Vagina (tissue), 2 donors: Measurements from ENCODE around the gene SBK2.

ENCODE experiments used
- CTCF ChIP-seq, 3 experiments: fragments of 450-650 bp in 2 of 3; fragments of 200-600 bp in 1 of 3; sonication (generic) in 1 of 3; IDR thresholded peaks; one replicate each; pipeline ENCODE4 v1.5.1; 2017 to 2019; ENCODE audit warnings: antibody characterized with exemption in 3 of 3, mild to moderate bottlenecking in 2 of 3, moderate library complexity in 2 of 3
- POLR2A ChIP-seq, 2 donors: fragments of 450-650 bp; IDR thresholded peaks; one replicate each; pipeline ENCODE4 v1.6.1; 2017; ENCODE audit warnings: antibody characterized with exemption in 2 of 2, mild to moderate bottlenecking in 2 of 2, moderate library complexity in 2 of 2
- POLR2AphosphoS5 ChIP-seq, 2 donors: sonication (generic); formaldehyde crosslinking; IDR thresholded peaks; one replicate each; pipeline ENCODE4 v1.9.0; 2017; ENCODE audit warnings: antibody characterized with exemption in 2 of 2, mild to moderate bottlenecking in 2 of 2, low read depth in 1 of 2; ENCODE audit not compliant: insufficient read depth in 1 of 2

- TF ChIP-seq CTCF (IDR thresholded peaks at IDR 0.05) (no peak), POLR2A (IDR thresholded peaks at IDR 0.05) (no peak), POLR2AphosphoS5 (IDR thresholded peaks at IDR 0.05; ENCODE audit: insufficient read depth in 1 of 2, low read depth in 1 of 2) (no peak)
These were observed 4.2 kb upstream of the SBK2 start for GRCh38 chr19:55541091-55541490.
